ENCODE measurements around the gene TAPT1.
"Not testable (repeated sequence)": the region's sequence is repeated elsewhere in the genome, so short reads cannot be mapped to it uniquely, and the experiment has no call there.

The TAPT1 gene

GRCh38 chr4:16168710-16169388 is 57.4 kb downstream of the TAPT1 start:
- no peak for DNase-seq

- DNase-seq: no peak
Observed at GRCh38 chr4:16168144-16168543, 58.1 kb downstream of the TAPT1 start.

- no peak for DNase-seq
Observed at GRCh38 chr4:16165931-16166330, 60.3 kb downstream of the TAPT1 start.

- DNase-seq: no peak
Observed at GRCh38 chr4:16162891-16163290, 63.4 kb downstream of the TAPT1 start.

- no peak for DNase-seq
Observed at GRCh38 chr4:16161851-16162408, 64.3 kb downstream of the TAPT1 start.

- DNase-seq: no peak
Observed at GRCh38 chr4:16160457-16160856, 65.8 kb downstream of the TAPT1 start.

GRCh38 chr4:16159286-16159685 is 67.0 kb downstream of the TAPT1 start:
- no peak for DNase-seq

- DNase-seq: no peak
Observed at GRCh38 chr4:16158504-16158852, 67.8 kb downstream of the TAPT1 start.

- DNase-seq: no peak
Observed at GRCh38 chr4:16157609-16158503, 68.4 kb downstream of the TAPT1 start.

GRCh38 chr4:16155528-16156169 is 70.6 kb downstream of the TAPT1 start:
- DNase-seq: no peak

GRCh38 chr4:16154451-16154850 is 71.8 kb downstream of the TAPT1 start:
- DNase-seq: no peak

- DNase-seq: no peak
Observed at GRCh38 chr4:16150716-16151115, 75.6 kb downstream of the TAPT1 start.

- not testable (repeated sequence) for DNase-seq
Observed at GRCh38 chr4:16144913-16145312, 81.4 kb downstream of the TAPT1 start.

- no peak for DNase-seq
Observed at GRCh38 chr4:16142598-16143310, 83.5 kb downstream of the TAPT1 start.

GRCh38 chr4:16140879-16141249 is 85.4 kb downstream of the TAPT1 start:
- DNase-seq: no peak

- no peak for DNase-seq
Observed at GRCh38 chr4:16140231-16140878, 85.9 kb downstream of the TAPT1 start.

- no peak for DNase-seq
Observed at GRCh38 chr4:16139066-16139945, 87.0 kb downstream of the TAPT1 start.

GRCh38 chr4:16136827-16137226 is 89.4 kb downstream of the TAPT1 start:
- DNase-seq: peak; percentile 26

- DNase-seq: no peak
Observed at GRCh38 chr4:16136311-16136710, 90.0 kb downstream of the TAPT1 start.

GRCh38 chr4:16133406-16133805 is 92.9 kb downstream of the TAPT1 start:
- DNase-seq: no peak

GRCh38 chr4:16131293-16131692 is 95.0 kb downstream of the TAPT1 start:
- no peak for DNase-seq
